HepG2 (cell line): ENCODE measurements around the gene PTPRN. TPM values are rescaled to one million over a fixed set of nuclear protein-coding genes. Genes with fewer than 3 reads are reported as not detected.

Source experiments
- KLF11 ChIP-seq: IDR thresholded peaks from 2 replicates; pipeline ENCODE4 v1.6.1; 2016; ENCODE audit warnings: missing compliant biosample characterization
- LRRFIP1 ChIP-seq: sonication (generic); formaldehyde crosslinking; conservative IDR thresholded peaks from 2 replicates; pipeline ENCODE4 v1.4.0; 2020; ENCODE audit warnings: missing genetic modification reagents
- RARG ChIP-seq: sonication (generic); formaldehyde crosslinking; IDR thresholded peaks from 2 replicates; pipeline ENCODE4 v1.4.0; 2020; ENCODE audit warnings: low read depth, mild to moderate bottlenecking, missing genetic modification reagents
- SOX13 ChIP-seq, 3 experiments: fragments of 450-650 bp in 1 of 3; sonication (generic) in 1 of 3; formaldehyde crosslinking in 1 of 3; IDR thresholded peaks in 2 of 3; conservative IDR thresholded peaks in 1 of 3; 2 replicates each; pipeline versions ENCODE4 v1.5.0 to v1.6.1; 2016 to 2020; ENCODE audit warnings: antibody characterized with exemption in 1 of 3, mild to moderate bottlenecking in 1 of 3, missing compliant biosample characterization in 1 of 3, missing genetic modification reagents in 1 of 3, moderate library complexity in 1 of 3
- SOX6 ChIP-seq, 2 experiments: fragments of 450-650 bp in 1 of 2; sonication (generic) in 1 of 2; formaldehyde crosslinking in 1 of 2; IDR thresholded peaks; 2 replicates each; pipeline versions ENCODE4 v1.4.0 to v1.6.1; 2017 to 2020; ENCODE audit warnings: antibody characterized with exemption in 1 of 2, mild to moderate bottlenecking in 1 of 2, missing genetic modification reagents in 1 of 2
- TBL1XR1 ChIP-seq: fragments of 150-350 bp; IDR thresholded peaks from 2 replicates; pipeline ENCODE4 v1.6.1; 2014; ENCODE audit warnings: borderline replicate concordance, low read length; ENCODE audit not compliant: partially characterized antibody
- ZNF510 ChIP-seq: sonication (generic); formaldehyde crosslinking; IDR thresholded peaks from 2 replicates; pipeline ENCODE4 v1.4.0; 2020; ENCODE audit warnings: low read depth, mild to moderate bottlenecking, missing genetic modification reagents
- ZNF607 ChIP-seq: sonication (generic); formaldehyde crosslinking; IDR thresholded peaks from 2 replicates; pipeline ENCODE4 v1.5.1; 2020; ENCODE audit warnings: missing genetic modification reagents, mild to moderate bottlenecking, borderline replicate concordance
- ZXDC ChIP-seq: sonication (generic); formaldehyde crosslinking; IDR thresholded peaks from 2 replicates; pipeline ENCODE4 v1.5.0; 2020; ENCODE audit warnings: mild to moderate bottlenecking, missing genetic modification reagents
- polyA plus RNA-seq, 8 experiments: library from polyadenylated mRNA; depleted of rRNA in 3 of 8; stranded (reverse) in 7 of 8; unstranded in 1 of 8; fragments of >200 nt; fragmentation: Illumina TruSeq in 4 of 8; extraction: Trizol in 4 of 8; gene quantifications; 2 replicates each; pipeline versions ENCODE4 v1.2.1 to v1.2.3, GENCODE V29; 2011 to 2016; ENCODE audit warnings: low read depth in 4 of 8, missing spikeins in 1 of 8, mixed read lengths in 1 of 8; ENCODE audit not compliant: insufficient read depth in 1 of 8
- total RNA-seq, 5 experiments: library from RNA; depleted of rRNA; stranded (reverse); fragments of >200 nt; fragmentation: Illumina TruSeq; extraction: Trizol; gene quantifications; 2 replicates each; pipeline ENCODE4 v1.2.3, GENCODE V29; 2016; ENCODE audit warnings: low read depth in 1 of 5

PTPRN gene
- total and polyA plus RNA-seq, 2 of the 13 experiments (the other 11 are each of a cell fraction or from before 2014, with no cell fraction given), result 0.26 TPM; not detected in 1

GRCh38 chr2:219331560-219332213 lies 22.5 kb upstream of the PTPRN start (continued):
- no peak; the same call in 1 of the 2 replicates for TF ChIP-seq ZXDC
- no peak for TF ChIP-seq RARG (CRISPR knock-in tag)
- TF ChIP-seq LRRFIP1 (CRISPR knock-in tag), result peak; percentile 94
- no peak for TF ChIP-seq SOX13 (IDR thresholded peaks at IDR 0.05)
- TF ChIP-seq SOX13 (CRISPR knock-in tag; conservative IDR thresholded peaks at IDR 0.05 in 1 of 2, IDR thresholded peaks at IDR 0.05 in 1 of 2), result peak in 1 of 2 experiments; percentile 64; a peak in 2 of 4 replicates
- no peak for TF ChIP-seq TBL1XR1
- TF ChIP-seq KLF11 (CRISPR knock-in tag), result peak; percentile 97; the same call in 1 of the 2 replicates
- no peak for TF ChIP-seq SOX6 (IDR thresholded peaks at IDR 0.05)
- TF ChIP-seq SOX6 (CRISPR knock-in tag; IDR thresholded peaks at IDR 0.05), result 0 out of 2 replicates have a peak, but pooled peaks have one; percentile 11
- TF ChIP-seq ZNF607, result peak; percentile 80; the same call in 1 of the 2 replicates
- TF ChIP-seq ZNF510 (CRISPR knock-in tag), result no peak
